Stimulated activated CD4-positive, alpha-beta T cell treated with anti-CD3 and anti-CD28 coated beads, Interleukin-4, amount 100 ng/mL, for 4 hours (primary cell): ENCODE results near the gene CASP1.

ENCODE experiments used
- DNase-seq, 2 experiments: peaks; one replicate each; pipeline ENCODE4 v3.0.0-alpha.2; 2020

Gene CASP1

GRCh38 chr11:104979839-104980238, 55.1 kb downstream of the CASP1 start:
- DNase-seq = no peak
